ENCODE results near the gene TPCN2.
"Not testable (repeated sequence)": the region's sequence is repeated elsewhere in the genome, so short reads cannot be mapped to it uniquely, and the experiment has no call there.

GRCh38 chr11:69076977-69077376 lies 28.2 kb downstream of the TPCN2 start:
- TF ChIP-seq, protein P1, sequence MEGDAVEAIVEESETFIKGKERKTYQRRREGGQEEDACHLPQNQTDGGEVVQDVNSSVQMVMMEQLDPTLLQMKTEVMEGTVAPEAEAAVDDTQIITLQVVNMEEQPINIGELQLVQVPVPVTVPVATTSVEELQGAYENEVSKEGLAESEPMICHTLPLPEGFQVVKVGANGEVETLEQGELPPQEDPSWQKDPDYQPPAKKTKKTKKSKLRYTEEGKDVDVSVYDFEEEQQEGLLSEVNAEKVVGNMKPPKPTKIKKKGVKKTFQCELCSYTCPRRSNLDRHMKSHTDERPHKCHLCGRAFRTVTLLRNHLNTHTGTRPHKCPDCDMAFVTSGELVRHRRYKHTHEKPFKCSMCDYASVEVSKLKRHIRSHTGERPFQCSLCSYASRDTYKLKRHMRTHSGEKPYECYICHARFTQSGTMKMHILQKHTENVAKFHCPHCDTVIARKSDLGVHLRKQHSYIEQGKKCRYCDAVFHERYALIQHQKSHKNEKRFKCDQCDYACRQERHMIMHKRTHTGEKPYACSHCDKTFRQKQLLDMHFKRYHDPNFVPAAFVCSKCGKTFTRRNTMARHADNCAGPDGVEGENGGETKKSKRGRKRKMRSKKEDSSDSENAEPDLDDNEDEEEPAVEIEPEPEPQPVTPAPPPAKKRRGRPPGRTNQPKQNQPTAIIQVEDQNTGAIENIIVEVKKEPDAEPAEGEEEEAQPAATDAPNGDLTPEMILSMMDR (IDR thresholded peaks at IDR 0.05; ENCODE audit: insufficient read depth, low read depth, low read length): not testable (repeated sequence)
- not testable (repeated sequence) for TF ChIP-seq EZH2 (IDR thresholded peaks at IDR 0.05; ENCODE audit: insufficient read depth, low read length)
